SU-DHL-6 (cell line): ENCODE results near the gene DDX17.

ENCODE experiments used
- H2AFZ ChIP-seq: fragments of 200-600 bp; sonication (generic); 2 replicates; pipeline ENCODE4 v1.6.1; 2014; ENCODE audit warnings: low read depth, mild to moderate bottlenecking, moderate library complexity, mixed read lengths, antibody characterized with exemption, low read length; ENCODE audit not compliant: severe bottlenecking
- H3F3A ChIP-seq: fragments of 200-600 bp; shearing (Covaris generic); 2 replicates; pipeline ENCODE4 v1.6.0; 2016; ENCODE audit warnings: antibody characterized with exemption, mild to moderate bottlenecking; ENCODE audit not compliant: insufficient read depth
- H3K27ac ChIP-seq: fragments of 200-600 bp; sonication (generic); 2 replicates; pipeline ENCODE4 v1.5.1; 2016; ENCODE audit warnings: low read depth, mild to moderate bottlenecking, low read length, moderate library complexity, mixed read lengths
- H3K27me3 ChIP-seq: fragments of 200-600 bp; sonication (generic), shearing (Covaris generic); 2 replicates; pipeline ENCODE4 v1.6.0; 2014; ENCODE audit warnings: mild to moderate bottlenecking, low read length
- H3K36me3 ChIP-seq: fragments of 200-600 bp; sonication (generic); 2 replicates; pipeline ENCODE4 v1.6.1; 2014; ENCODE audit warnings: mild to moderate bottlenecking, low read length, mixed read lengths
- H3K4me2 ChIP-seq: fragments of 300-600, 200-600 bp; shearing (Covaris generic), sonication (generic); 2 replicates; pipeline ENCODE4 v1.6.0; 2014; ENCODE audit warnings: low read length, low read depth, mild to moderate bottlenecking; ENCODE audit not compliant: poor library complexity, severe bottlenecking
- H3K4me3 ChIP-seq: fragments of 200-600 bp; sonication (generic); 2 replicates; pipeline ENCODE4 v1.5.1; 2014; ENCODE audit warnings: antibody characterized with exemption, low read length, mild to moderate bottlenecking, mixed read lengths; ENCODE audit not compliant: insufficient read depth, poor library complexity, severe bottlenecking
- H3K79me2 ChIP-seq: fragments of 200-600 bp; sonication (generic); 2 replicates; pipeline ENCODE4 v1.6.1; 2014; ENCODE audit warnings: mild to moderate bottlenecking, low read length, moderate library complexity; ENCODE audit not compliant: insufficient read depth
- H3K9ac ChIP-seq: fragments of 200-600 bp; sonication (generic); 2 replicates; pipeline ENCODE4 v1.7.0; 2014; ENCODE audit warnings: mild to moderate bottlenecking, low read length
- H3K9me2 ChIP-seq: fragments of 200-600 bp; sonication (generic); replicated peaks from 2 replicates; pipeline ENCODE4 v1.6.1; 2014; ENCODE audit warnings: low read length; ENCODE audit not compliant: insufficient read depth
- H3K9me3 ChIP-seq: fragments of 200-600 bp; sonication (generic); 2 replicates; pipeline ENCODE4 v1.6.1; 2014; ENCODE audit warnings: low read length, mixed read lengths; ENCODE audit not compliant: insufficient read depth
- H4K20me1 ChIP-seq: fragments of 200-600 bp; sonication (generic); 2 replicates; pipeline ENCODE4 v1.6.1; 2014; ENCODE audit warnings: low read depth, mild to moderate bottlenecking, antibody characterized with exemption, low read length, moderate library complexity, mixed read lengths
- CTCF ChIP-seq: fragments of 200-600 bp; sonication (generic); IDR thresholded peaks from one replicate; pipeline ENCODE4 v1.5.1; 2017; ENCODE audit warnings: antibody characterized with exemption, mild to moderate bottlenecking, low read length, moderate library complexity; ENCODE audit not compliant: insufficient read depth, poor library complexity, severe bottlenecking
- EZH2phosphoT487 ChIP-seq: fragments of 200-600 bp; sonication (generic), shearing (Covaris generic); conservative IDR thresholded peaks from 2 replicates; pipeline ENCODE4 v1.6.1; 2018; ENCODE audit warnings: mild to moderate bottlenecking, antibody characterized with exemption, low read length, moderate library complexity, mixed read lengths

Gene DDX17

GRCh38 chr22:38540701-38541100, 34.6 kb upstream of the DDX17 start:
- TF ChIP-seq CTCF (no peak), EZH2phosphoT487 (no peak)
- H3K79me2 ChIP-seq = no peaks in the 10 kb centered on the region
- no peaks in the 10 kb centered on the region for H3K27me3 ChIP-seq

GRCh38 chr22:38531251-38531938, 25.3 kb upstream of the DDX17 start:
- H3F3A ChIP-seq = no peaks in the 10 kb centered on the region
- H3K4me3 ChIP-seq = no peak overlapping the region
- H3K79me2 ChIP-seq = no peaks in the 10 kb centered on the region
- no peak overlapping the region; the same call in 1 of the 2 replicates for H3K27ac ChIP-seq
- H3K36me3 ChIP-seq = no peaks in the 10 kb centered on the region
- H3K9ac ChIP-seq = no peak overlapping the region
- H3K9me2 ChIP-seq = no peaks in the 10 kb centered on the region
- H2AFZ ChIP-seq = no peak overlapping the region
- no peak for TF ChIP-seq EZH2phosphoT487
- no peak for TF ChIP-seq CTCF
- H3K27me3 ChIP-seq = no peaks in the 10 kb centered on the region
- no peak overlapping the region for H3K4me2 ChIP-seq
- no peaks in the 10 kb centered on the region for H4K20me1 ChIP-seq
- no peaks in the 10 kb centered on the region for H3K9me3 ChIP-seq

More at GRCh38 chr22:38540701-38541100, 34.6 kb upstream of the DDX17 start:
- H2AFZ ChIP-seq = no peak overlapping the region
- no peaks in the 10 kb centered on the region for H3K9me2 ChIP-seq
- H3K9me3 ChIP-seq = no peaks in the 10 kb centered on the region
- H3K4me3 ChIP-seq = no peak overlapping the region
- no peaks in the 10 kb centered on the region for H3F3A ChIP-seq
- no peak overlapping the region for H3K9ac ChIP-seq
- H3K4me2 ChIP-seq = no peak overlapping the region
- H3K36me3 ChIP-seq = no peaks in the 10 kb centered on the region
- H3K27ac ChIP-seq = no peak overlapping the region
- H4K20me1 ChIP-seq = no peaks in the 10 kb centered on the region

GRCh38 chr22:38524429-38524828, 18.3 kb upstream of the DDX17 start:
- Histone ChIP-seq H3F3A (no peaks in the 10 kb centered on the region), H3K27ac (no peak overlapping the region), H3K27me3 (no peaks in the 10 kb centered on the region), H3K79me2 (no peaks in the 10 kb centered on the region), H3K9me3 (no peaks in the 10 kb centered on the region), H2AFZ (no peak overlapping the region), H3K4me2 (no peak overlapping the region), H3K4me3 (no peak overlapping the region), H3K9ac (no peak overlapping the region), H4K20me1 (no peaks in the 10 kb centered on the region), H3K36me3 (no peaks in the 10 kb centered on the region), H3K9me2 (no peaks in the 10 kb centered on the region)
- TF ChIP-seq EZH2phosphoT487 (no peak), CTCF (no peak)
